Measurements from ENCODE around the gene EPHA6.

GRCh38 chr3:97497138-97497537 lies 682.7 kb downstream of the EPHA6 start:
- no peak for TF ChIP-seq CTCF (conservative IDR thresholded peaks at IDR 0.05; ENCODE audit: low read depth, low read length)
- no peak for TF ChIP-seq EZH2 (IDR thresholded peaks at IDR 0.05; ENCODE audit: low read length, unreplicated experiment)
